GM23338 (cell line): Measurements from ENCODE around the gene CAPZB. TPM values are rescaled to one million over a fixed set of nuclear protein-coding genes. Genes with fewer than 3 reads are reported as not detected.

Source experiments
- ATAC-seq: fragments of 200-7000 bp; cut with Tn5 transposase; 3 replicates; pipeline ENCODE4 v1.9.1; 2020
- DNase-seq: peaks from one replicate; pipeline ENCODE4 v3.0.0-alpha.2; 2015; ENCODE audit warnings: low spot score
- H2AFZ ChIP-seq: fragments of 200-600 bp; sonication (generic); 2 replicates; pipeline ENCODE4 v1.8.0; 2016; ENCODE audit warnings: antibody characterized with exemption, mild to moderate bottlenecking, moderate library complexity
- H3F3A ChIP-seq: fragments of 200-600 bp; sonication (generic); replicated peaks from 2 replicates; pipeline ENCODE4 v1.8.0; 2017; ENCODE audit warnings: antibody characterized with exemption, mixed run types, low read depth
- H3K27ac ChIP-seq: fragments of 200-600 bp; sonication (generic); 2 replicates; pipeline ENCODE4 v1.6.1; 2016; ENCODE audit warnings: low read depth
- H3K27me3 ChIP-seq: fragments of 200-600 bp; sonication (generic); 2 replicates; pipeline ENCODE4 v1.8.0; 2016; ENCODE audit warnings: mild to moderate bottlenecking, mixed run types, moderate library complexity; ENCODE audit not compliant: insufficient read depth
- H3K36me3 ChIP-seq: fragments of 200-600 bp; sonication (generic); 2 replicates; pipeline ENCODE4 v1.8.0; 2016; ENCODE audit warnings: mild to moderate bottlenecking; ENCODE audit not compliant: insufficient read depth
- H3K4me1 ChIP-seq: fragments of 200-600 bp; sonication (generic); 2 replicates; pipeline ENCODE4 v1.8.0; 2016; ENCODE audit warnings: mild to moderate bottlenecking, moderate library complexity; ENCODE audit not compliant: insufficient read depth
- H3K4me2 ChIP-seq: fragments of 200-600 bp; sonication (generic); 2 replicates; pipeline ENCODE4 v1.7.1; 2017; ENCODE audit warnings: mixed run types
- H3K4me3 ChIP-seq: fragments of 200-600 bp; sonication (generic); 2 replicates; pipeline ENCODE4 v1.6.1; 2016; ENCODE audit warnings: mixed run types
- H3K79me2 ChIP-seq: fragments of 200-600 bp; sonication (generic); replicated peaks from 2 replicates; pipeline ENCODE4 v1.8.0; 2017; ENCODE audit warnings: mild to moderate bottlenecking; ENCODE audit not compliant: insufficient read depth
- H3K9me2 ChIP-seq: fragments of 200-600 bp; sonication (generic); 2 replicates; pipeline ENCODE4 v1.8.0; 2017; ENCODE audit not compliant: insufficient read depth
- H4K20me1 ChIP-seq: fragments of 200-600 bp; sonication (generic); replicated peaks from 2 replicates; pipeline ENCODE4 v1.8.0; 2017; ENCODE audit warnings: mild to moderate bottlenecking; ENCODE audit not compliant: insufficient read depth
- H3K27ac Mint-ChIP-seq: 2 replicates; pipeline ENCODE4 v1.8.0; 2020; ENCODE audit warnings: inconsistent platforms, mild to moderate bottlenecking, moderate library complexity, mixed read lengths
- H3K27me3 Mint-ChIP-seq: 3 replicates; pipeline ENCODE4 v1.8.0; 2022; ENCODE audit warnings: low read depth, mild to moderate bottlenecking, moderate library complexity, mixed read lengths, inconsistent platforms; ENCODE audit not compliant: insufficient read depth, poor library complexity
- H3K36me3 Mint-ChIP-seq: 3 replicates; pipeline ENCODE4 v1.8.0; 2021; ENCODE audit warnings: low read depth, mild to moderate bottlenecking, inconsistent platforms, moderate library complexity, mixed read lengths
- H3K4me1 Mint-ChIP-seq: 3 replicates; pipeline ENCODE4 v1.8.0; 2020; ENCODE audit warnings: mild to moderate bottlenecking, inconsistent platforms, mixed read lengths
- H3K4me3 Mint-ChIP-seq: 3 replicates; pipeline ENCODE4 v1.8.0; 2021; ENCODE audit warnings: moderate library complexity, mild to moderate bottlenecking, inconsistent platforms, mixed read lengths
- H3K9me3 Mint-ChIP-seq: 3 replicates; pipeline ENCODE4 v1.8.0; 2020; ENCODE audit warnings: moderate library complexity, mild to moderate bottlenecking, inconsistent platforms, mixed read lengths
- CTCF ChIP-seq, 2 experiments: fragments of 200-600 bp in 1 of 2; sonication (generic) in 1 of 2; conservative IDR thresholded peaks; 2 replicates each; pipeline versions ENCODE4 v1.5.1 to v1.6.1; 2016 to 2017; ENCODE audit warnings: antibody characterized with exemption in 2 of 2, low read depth in 2 of 2, mild to moderate bottlenecking in 2 of 2, moderate library complexity in 1 of 2
- ETS1 ChIP-seq: IDR thresholded peaks from 2 replicates; pipeline ENCODE4 v1.6.1; 2016; ENCODE audit warnings: antibody characterized with exemption
- EZH2 ChIP-seq: fragments of 200-600 bp; sonication (generic); IDR thresholded peaks from one replicate; pipeline ENCODE4 v1.8.0; 2017; ENCODE audit warnings: antibody characterized with exemption, mild to moderate bottlenecking, low read depth; ENCODE audit not compliant: unreplicated experiment
- EZH2phosphoT487 ChIP-seq: fragments of 200-600 bp; sonication (generic); IDR thresholded peaks from one replicate; pipeline ENCODE4 v1.8.1; 2018; ENCODE audit warnings: antibody characterized with exemption; ENCODE audit not compliant: unreplicated experiment
- JUNB ChIP-seq: IDR thresholded peaks from one replicate; pipeline ENCODE4 v1.6.1; 2016; ENCODE audit warnings: antibody characterized with exemption; ENCODE audit not compliant: unreplicated experiment
- POLR2AphosphoS5 ChIP-seq: IDR thresholded peaks from 2 replicates; pipeline ENCODE4 v1.6.1; 2016; ENCODE audit warnings: antibody characterized with exemption, low read depth
- ZNF114 ChIP-seq: fragments of 250-450 bp; sonication (Bioruptor Pico); IDR thresholded peaks from 2 replicates; pipeline ENCODE4 v1.5.0; 2020; ENCODE audit warnings: mild to moderate bottlenecking, moderate library complexity
- ZNF462 ChIP-seq: fragments of 250-450 bp; sonication (Bioruptor Pico); IDR thresholded peaks from 2 replicates; pipeline ENCODE4 v1.5.0; 2020; ENCODE audit warnings: mild to moderate bottlenecking, moderate library complexity
- polyA plus RNA-seq: library from polyadenylated mRNA; unstranded; fragments of >200 nt; fragmentation: Nextera tagmentation; extraction: Ambion mirVana; gene quantifications from 2 replicates; pipeline ENCODE4 v1.2.1, GENCODE V29; 2016
- total RNA-seq: library from RNA; depleted of rRNA; stranded (reverse); fragments of >200 nt; shearing (Covaris generic); gene quantifications from 2 replicates; pipeline ENCODE4 v1.2.3, GENCODE V29; 2014

Gene CAPZB
- total and polyA plus RNA-seq, 2 experiments from 2014 or later: 195 to 348 TPM

GRCh38 chr1:19327301-19327700 is 158.0 kb downstream of the CAPZB start (continued):
- TF ChIP-seq ZNF462 (CRISPR knock-in tag): no peak
- no peak for TF ChIP-seq CTCF (conservative IDR thresholded peaks at IDR 0.05; ENCODE audit: low read depth in 2 of 2)
- no peak for TF ChIP-seq EZH2phosphoT487
- TF ChIP-seq POLR2AphosphoS5: no peak
- TF ChIP-seq ZNF114 (CRISPR knock-in tag): no peak
- no peak for TF ChIP-seq JUNB
- no peak for TF ChIP-seq ETS1

- DNase-seq: no peak
- no peak for TF ChIP-seq CTCF (conservative IDR thresholded peaks at IDR 0.05; ENCODE audit: low read depth in 2 of 2)
- TF ChIP-seq POLR2AphosphoS5: no peak
- no peak for TF ChIP-seq EZH2
These were observed 158.6 kb downstream of the CAPZB start for GRCh38 chr1:19326748-19327065.

More at GRCh38 chr1:19326748-19327065, 158.6 kb downstream of the CAPZB start:
- H3K9me2 ChIP-seq: no peaks in the 10 kb centered on the region
- H3K79me2 ChIP-seq: no peaks in the 10 kb centered on the region
- no peak overlapping the region for H3K4me3 ChIP-seq
- no peaks in the 10 kb centered on the region for H3F3A ChIP-seq
- no peak overlapping the region for H3K4me2 ChIP-seq
- no peak overlapping the region for H2AFZ ChIP-seq
- no peak for ATAC-seq
- Mint-ChIP-seq H3K36me3 (peaks cover 10% of the 10 kb centered on the region; the same call in 2 of the 3 replicates), H3K4me3 (no peak overlapping the region), H3K27me3 (peaks cover 8% of the 10 kb centered on the region), H3K4me1 (no peaks in the 10 kb centered on the region), H3K27ac (no peak overlapping the region), H3K9me3 (no peaks in the 10 kb centered on the region)
- no peaks in the 10 kb centered on the region for H3K36me3 ChIP-seq
- no peaks in the 10 kb centered on the region for H3K27me3 ChIP-seq
- no peak overlapping the region for H3K27ac ChIP-seq
- no peaks in the 10 kb centered on the region for H3K4me1 ChIP-seq
- H4K20me1 ChIP-seq: no peaks in the 10 kb centered on the region; the same call in 1 of the 2 replicates
